Renal pelvis (tissue), 12 donors: ENCODE results near the gene CDKAL1. TPM values are rescaled to one million over a fixed set of nuclear protein-coding genes. Genes with fewer than 3 reads are reported as not detected.
"Not testable (repeated sequence)": the region's sequence is repeated elsewhere in the genome, so short reads cannot be mapped to it uniquely, and the experiment has no call there.

Experiments used
- DNase-seq: peaks from one replicate; pipeline ENCODE4 v3.0.0-alpha.2; 2013
- long read RNA-seq, 16 experiments: transcript quantifications; one replicate each; lab custom pipeline, GENCODE V29; 2026
- polyA plus RNA-seq, 3 donors: library from polyadenylated mRNA; unstranded; fragments of 120-200 nt; gene quantifications; one replicate each; pipeline ENCODE4 v1.2.1, GENCODE V29; 2013; ENCODE audit not compliant: insufficient read length in 3 of 3

The CDKAL1 gene
- 10 to 100 TPM; 15.9 to 22.8 (median 18.7) TPM for polyA plus RNA-seq
- long read RNA-seq, donor 1, partial matches to known transcripts: 0 of 3 reads
- long read RNA-seq, donor 1, other reads (novel, unspliced or antisense): 0 of 3 reads
- long read RNA-seq, donor 2, partial matches to known transcripts: 9 of 13 reads
- long read RNA-seq, donor 2, other reads (novel, unspliced or antisense): 0 of 13 reads
- long read RNA-seq, donor 3, partial matches to known transcripts: 0 of 4 reads
- long read RNA-seq, donor 3, other reads (novel, unspliced or antisense): 0 of 4 reads
- long read RNA-seq, donor 4: 0 reads
- long read RNA-seq, donor 5, partial matches to known transcripts: 0 of 2 reads
- long read RNA-seq, donor 5, other reads (novel, unspliced or antisense): 0 of 2 reads
- long read RNA-seq, donor 6, partial matches to known transcripts: 37 of 39 reads
- long read RNA-seq, donor 6, other reads (novel, unspliced or antisense): 0 of 39 reads
- long read RNA-seq, donor 7, partial matches to known transcripts: 0 of 3 reads
- long read RNA-seq, donor 7, other reads (novel, unspliced or antisense): 0 of 3 reads
- long read RNA-seq, donor 8, partial matches to known transcripts: 0 of 1 reads
- long read RNA-seq, donor 8, other reads (novel, unspliced or antisense): 0 of 1 reads
- long read RNA-seq, donor 9, partial matches to known transcripts: 0 of 3 reads
- long read RNA-seq, donor 9, other reads (novel, unspliced or antisense): 0 of 3 reads
- long read RNA-seq, donor 10, partial matches to known transcripts: 7 of 10 reads
- long read RNA-seq, donor 10, other reads (novel, unspliced or antisense): 0 of 10 reads
- long read RNA-seq, donor 11, partial matches to known transcripts: 0 of 3 reads
- long read RNA-seq, donor 11, other reads (novel, unspliced or antisense): 0 of 3 reads
- long read RNA-seq, donor 12, partial matches to known transcripts: 31 of 36 reads
- long read RNA-seq, donor 12, other reads (novel, unspliced or antisense): 0 of 36 reads
- long read RNA-seq, donor 13, partial matches to known transcripts: 0 of 3 reads
- long read RNA-seq, donor 13, other reads (novel, unspliced or antisense): 0 of 3 reads
- long read RNA-seq, donor 14, partial matches to known transcripts: 0 of 5 reads
- long read RNA-seq, donor 14, other reads (novel, unspliced or antisense): 0 of 5 reads
- long read RNA-seq, donor 15, partial matches to known transcripts: 0 of 3 reads
- long read RNA-seq, donor 15, other reads (novel, unspliced or antisense): 0 of 3 reads
- long read RNA-seq, donor 16, partial matches to known transcripts: 0 of 6 reads
- long read RNA-seq, donor 16, other reads (novel, unspliced or antisense): 0 of 6 reads

- DNase-seq: peak; percentile 95
Measured at GRCh38 chr6:20534295-20535262, at the start of gene CDKAL1. Gene CDKAL1 (plus strand): TSS chr6:20534457. CDS start chr6:20546351, 11,894 bp downstream.

- no peak for DNase-seq
Measured at GRCh38 chr6:20486641-20487040, 47.6 kb upstream of the CDKAL1 start.

- DNase-seq: no peak
Measured at GRCh38 chr6:20487669-20488375, 46.4 kb upstream of the CDKAL1 start.

- DNase-seq: no peak
Measured at GRCh38 chr6:20490591-20490990, 43.7 kb upstream of the CDKAL1 start.

DNA sequence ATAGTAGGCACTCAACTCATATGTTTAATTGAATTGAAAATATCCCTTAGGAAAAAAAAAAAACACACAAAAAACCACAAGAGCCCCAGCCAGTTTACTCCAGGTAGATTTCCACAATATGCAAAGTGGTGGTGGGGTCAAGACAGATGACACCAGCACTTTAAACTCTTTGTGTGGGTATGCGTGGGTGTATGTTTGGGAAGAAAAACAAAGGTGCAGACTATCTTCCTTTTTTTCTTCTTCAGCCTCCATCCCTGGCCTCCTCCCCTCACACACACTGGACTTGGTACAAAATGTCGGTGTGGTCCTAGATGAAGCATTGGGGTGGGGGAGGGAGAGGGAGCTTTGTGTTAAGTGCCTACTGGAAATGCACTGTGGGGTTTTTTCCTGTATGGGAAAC is 42.2 kb upstream of the CDKAL1 start:
- DNase-seq: no peak

DNA sequence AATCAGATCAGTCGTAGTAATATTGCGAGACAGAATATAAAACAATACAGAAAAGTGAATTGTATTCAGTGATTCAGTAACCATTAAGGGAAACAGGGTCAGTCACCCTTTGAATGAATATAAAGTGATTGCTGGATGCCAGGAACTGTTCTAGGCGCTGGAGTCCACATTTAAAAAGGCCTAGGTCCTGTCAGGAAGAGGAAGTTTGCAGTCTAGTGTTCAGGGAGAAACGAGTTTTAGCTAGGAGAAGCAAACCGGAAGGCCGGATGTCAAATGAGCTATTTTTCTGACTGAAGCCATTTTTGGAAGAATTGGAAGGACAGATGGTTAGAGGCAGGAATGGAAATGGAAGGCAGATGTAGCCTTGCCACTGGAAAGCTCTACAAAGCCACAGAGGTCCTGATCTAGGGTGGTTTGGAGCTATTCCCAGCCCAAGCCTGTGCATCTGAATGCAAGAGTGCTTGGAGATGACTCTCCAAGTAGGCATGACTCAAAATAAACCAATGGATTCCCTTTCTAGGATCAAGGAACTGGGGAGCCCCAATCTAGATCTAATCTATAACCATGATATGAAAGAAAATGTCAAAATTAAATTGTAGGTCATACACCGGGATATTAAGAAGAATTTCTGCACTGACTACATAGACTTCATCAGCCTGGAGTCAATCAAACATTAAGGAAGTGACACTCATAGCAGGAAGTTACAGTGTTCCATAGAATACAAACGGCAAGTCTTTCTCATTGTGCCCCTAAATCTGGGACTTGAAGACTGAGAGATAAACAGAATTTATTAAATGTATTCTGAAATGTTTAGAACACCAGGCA is 36.8 kb upstream of the CDKAL1 start:
- DNase-seq: no peak

DNA sequence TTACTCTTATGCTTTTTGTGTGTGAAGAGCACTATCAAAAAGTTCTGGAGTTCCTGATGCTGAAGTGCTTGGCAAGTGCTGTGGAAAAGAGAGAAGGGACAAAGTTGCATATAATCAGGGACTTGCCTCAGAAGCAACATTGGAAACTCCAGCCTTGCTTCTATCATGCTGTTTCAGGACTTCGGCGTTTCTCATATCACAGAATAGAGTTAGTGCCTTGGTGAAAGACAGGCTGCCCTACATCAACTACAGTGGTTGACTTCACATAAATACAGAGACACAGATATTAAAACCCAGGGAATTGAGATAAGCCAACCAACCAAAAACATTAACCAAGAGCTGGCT is 36.2 kb upstream of the CDKAL1 start:
- DNase-seq: no peak

DNA sequence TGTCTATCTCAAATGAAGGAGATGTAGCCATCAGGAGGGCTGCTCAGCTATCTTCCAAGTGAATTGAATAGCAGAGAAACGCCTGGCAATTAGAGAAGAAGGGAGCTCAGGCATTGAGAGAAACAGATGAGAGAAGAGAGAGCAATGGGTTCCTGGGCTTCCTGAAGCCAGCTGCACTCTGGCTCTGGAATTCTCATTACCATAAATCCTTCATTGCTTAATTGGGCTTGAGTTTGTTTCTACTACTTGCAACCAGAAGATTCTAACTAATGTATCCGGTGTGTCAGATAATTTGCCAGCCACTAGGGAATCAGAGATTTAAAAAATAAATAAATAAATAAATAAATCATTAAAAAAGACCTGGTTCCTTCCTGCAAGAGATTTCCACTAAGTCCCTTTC is 25.0 kb upstream of the CDKAL1 start:
- DNase-seq: peak; percentile 81

- no peak for DNase-seq
Measured at GRCh38 chr6:20511852-20512251, 22.4 kb upstream of the CDKAL1 start.

DNA sequence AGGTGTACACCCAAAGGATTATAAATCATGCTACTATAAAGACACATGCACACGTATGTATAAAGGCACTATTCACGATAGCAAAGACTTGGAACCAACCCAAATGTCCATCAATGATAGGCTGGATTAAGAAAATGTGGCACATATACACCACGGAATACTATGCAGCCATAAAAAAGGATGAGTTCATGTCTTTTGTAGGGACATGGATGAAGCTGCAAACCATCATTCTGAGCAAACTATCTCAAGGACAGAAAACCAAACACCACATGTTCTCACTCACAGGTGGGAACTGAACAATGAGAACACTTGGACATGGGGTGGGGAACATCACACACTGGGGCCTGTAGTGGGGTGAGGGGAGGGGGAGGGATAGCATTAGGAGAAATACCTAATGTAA is 9.0 kb upstream of the CDKAL1 start:
- DNase-seq: not testable (repeated sequence)

DNA sequence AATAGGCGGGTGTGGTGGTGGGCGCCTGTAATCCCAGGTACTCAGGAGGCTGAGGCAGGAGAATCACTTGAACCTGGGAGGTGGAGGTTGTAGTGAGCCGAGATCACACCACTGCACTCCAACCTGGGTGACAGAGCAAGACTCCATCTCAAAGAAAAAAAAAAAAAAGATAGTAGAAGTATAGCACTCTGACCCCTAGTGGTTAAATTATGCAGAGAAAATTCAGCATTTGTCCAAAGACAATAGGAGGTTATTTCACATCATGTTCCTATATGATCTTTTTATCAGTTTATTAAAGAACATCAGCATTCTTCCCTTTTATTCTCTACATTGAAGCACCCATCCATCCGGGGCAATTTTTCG is 5.2 kb upstream of the CDKAL1 start:
- not testable (repeated sequence) for DNase-seq

DNA sequence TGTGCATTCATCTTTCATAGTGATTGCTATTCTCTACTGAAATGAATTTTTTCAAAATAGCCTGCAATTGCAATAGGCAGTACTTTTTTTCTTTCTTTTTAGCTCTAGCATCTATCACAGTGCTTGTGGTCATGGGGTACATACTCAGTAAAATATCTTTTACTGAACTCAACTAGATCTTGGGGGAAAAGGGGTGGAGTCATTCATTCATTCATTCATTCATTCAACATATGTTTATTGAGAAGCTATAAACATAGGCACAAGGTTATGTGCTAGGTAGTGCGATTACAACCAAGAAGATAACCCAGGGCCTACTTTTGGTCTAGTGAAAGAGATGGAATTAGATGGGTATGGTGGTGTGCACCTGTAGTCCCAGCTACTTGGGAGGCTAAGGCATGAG is 1.4 kb upstream of the CDKAL1 start:
- no peak for DNase-seq

DNA sequence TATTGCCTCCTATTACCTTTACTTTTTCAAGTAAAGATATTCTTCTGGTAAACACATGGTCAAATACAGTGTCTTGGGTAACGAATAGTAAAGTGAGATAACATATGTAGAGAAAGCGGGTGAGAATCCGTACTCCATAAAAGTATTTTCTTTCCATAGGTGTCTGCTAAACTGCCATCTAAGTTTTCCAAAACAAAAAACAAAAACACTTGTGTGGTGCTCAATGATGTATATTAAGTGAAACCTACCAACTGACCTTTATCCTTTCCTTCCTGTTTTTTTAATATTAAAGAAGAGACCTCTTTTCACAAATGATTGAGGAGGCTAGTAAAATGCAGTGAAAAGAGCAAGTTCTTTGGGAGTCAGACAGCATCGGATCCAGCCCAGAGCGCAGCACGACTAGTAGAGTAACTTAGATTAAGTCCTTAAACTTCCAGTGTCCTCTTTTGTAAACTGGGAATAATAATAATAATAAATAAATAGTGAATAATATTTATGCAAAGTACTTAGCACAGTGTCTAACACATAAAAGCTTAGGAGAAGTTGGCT is 437 bp upstream of the CDKAL1 start:
- DNase-seq: no peak

DNA sequence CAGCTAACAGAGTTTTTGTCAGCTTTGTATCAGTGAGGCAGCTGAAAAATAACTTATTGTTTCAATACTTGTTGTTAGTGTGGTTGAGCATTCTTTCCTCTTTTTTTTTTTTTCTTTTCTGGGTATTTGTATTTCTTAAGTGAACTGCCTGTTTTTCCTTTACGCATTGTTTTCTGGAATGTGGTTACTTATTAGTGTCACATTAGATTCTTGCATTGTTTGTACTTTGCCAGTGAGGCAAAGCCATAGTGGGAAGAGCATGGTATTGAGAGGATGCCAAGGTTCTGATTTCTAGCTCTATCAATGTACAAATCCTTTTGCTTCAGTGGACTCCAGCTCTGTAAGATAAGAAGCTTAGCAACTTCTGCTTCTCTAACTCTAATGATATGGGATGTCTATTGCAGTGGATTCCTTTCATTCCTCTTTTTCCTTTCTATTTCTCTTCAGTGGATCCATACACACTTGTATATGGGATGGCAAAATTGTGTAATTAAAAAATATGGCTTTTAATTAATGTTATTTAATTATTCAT is 3.9 kb downstream of the CDKAL1 start:
- DNase-seq: no peak

- DNase-seq: no peak
Measured at GRCh38 chr6:20538907-20539306, 4.7 kb downstream of the CDKAL1 start.

- no peak for DNase-seq
Measured at GRCh38 chr6:20539387-20539786, 5.1 kb downstream of the CDKAL1 start.

DNA sequence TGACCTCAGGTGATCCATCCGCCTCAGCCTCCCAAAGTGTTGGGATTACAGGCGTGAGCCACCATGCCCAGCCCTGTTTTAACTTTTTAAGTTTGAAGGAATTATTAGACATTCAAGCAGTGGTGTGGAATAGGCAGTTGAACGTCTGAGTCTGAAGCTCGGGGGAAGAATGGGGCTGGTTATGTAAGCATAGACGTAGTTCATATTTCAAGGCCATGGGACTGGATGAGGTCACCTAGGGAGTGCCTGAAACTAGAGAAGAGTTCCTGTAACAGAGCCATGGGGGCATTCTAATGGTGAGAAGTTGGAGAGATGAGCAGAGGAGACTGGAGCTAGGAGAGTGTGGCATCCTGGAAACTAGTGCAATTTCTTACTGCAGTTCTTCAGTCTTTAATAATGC is 6.4 kb downstream of the CDKAL1 start:
- no peak for DNase-seq

DNA sequence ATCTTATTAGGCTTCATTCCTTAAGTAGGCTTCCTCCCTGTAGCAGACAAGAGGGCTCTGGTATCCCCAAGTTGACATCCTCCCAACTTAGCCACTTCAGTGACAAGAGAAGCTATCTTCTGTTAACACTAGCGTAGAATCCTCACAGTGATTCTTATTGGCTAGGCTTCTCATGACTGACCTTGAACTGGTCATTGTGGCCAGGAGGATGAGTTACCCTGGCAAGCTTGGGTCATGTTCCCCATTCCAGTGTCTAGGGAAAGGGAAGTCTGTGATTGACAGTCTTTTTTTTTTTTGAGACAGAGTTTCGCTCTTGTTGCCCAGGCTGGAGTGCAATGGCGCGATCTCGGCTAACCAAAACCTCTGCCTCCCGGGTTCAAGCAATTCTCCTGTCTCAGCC is 7.1 kb downstream of the CDKAL1 start:
- DNase-seq: no peak
